HepG2 (cell line): ENCODE measurements around the gene KLHL30. TPM values are rescaled to one million over a fixed set of nuclear protein-coding genes. Genes with fewer than 3 reads are reported as not detected.

ENCODE experiments used
- BATF2 ChIP-seq: sonication (generic); formaldehyde crosslinking; IDR thresholded peaks from 2 replicates; pipeline ENCODE4 v1.8.0; 2022; ENCODE audit warnings: mild to moderate bottlenecking, missing genetic modification reagents, moderate library complexity
- DZIP1 ChIP-seq: sonication (generic); formaldehyde crosslinking; IDR thresholded peaks from 2 replicates; pipeline ENCODE4 v1.5.0; 2020; ENCODE audit warnings: mild to moderate bottlenecking, missing genetic modification reagents
- HNF4A ChIP-seq: sonication (generic); formaldehyde crosslinking; IDR thresholded peaks from 2 replicates; pipeline ENCODE4 v1.4.0; 2020; ENCODE audit warnings: missing genetic modification reagents
- PAX8 ChIP-seq: sonication (generic); formaldehyde crosslinking; IDR thresholded peaks from 2 replicates; pipeline ENCODE4 v1.8.0; 2022; ENCODE audit warnings: mild to moderate bottlenecking, missing genetic modification reagents, borderline replicate concordance
- PCBP1 ChIP-seq: fragments of 200-400 bp; formaldehyde crosslinking; IDR thresholded peaks from 2 replicates; pipeline ENCODE4 v1.6.1; 2017; ENCODE audit warnings: mild to moderate bottlenecking, low read depth, low read length, borderline replicate concordance
- RARA ChIP-seq: IDR thresholded peaks from 2 replicates; pipeline ENCODE4 v1.6.1; 2016; ENCODE audit warnings: missing genetic modification reagents, missing compliant biosample characterization
- RCOR2 ChIP-seq: IDR thresholded peaks from 2 replicates; pipeline ENCODE4 v1.6.1; 2016; ENCODE audit warnings: missing biosample characterization, missing genetic modification reagents
- RXRA ChIP-seq: sonication (generic); formaldehyde crosslinking; IDR thresholded peaks from 2 replicates; pipeline ENCODE4 v1.5.1; 2020; ENCODE audit warnings: missing genetic modification reagents
- TARDBP ChIP-seq: sonication (generic); formaldehyde crosslinking; IDR thresholded peaks from 2 replicates; pipeline ENCODE4 v1.8.0; 2022; ENCODE audit warnings: mild to moderate bottlenecking, missing genetic modification reagents
- ZBTB1 ChIP-seq: sonication (generic); formaldehyde crosslinking; IDR thresholded peaks from 2 replicates; pipeline ENCODE4 v1.4.0; 2020; ENCODE audit warnings: missing genetic modification reagents, borderline replicate concordance
- ZBTB38 ChIP-seq: sonication (generic); formaldehyde crosslinking; IDR thresholded peaks from 2 replicates; pipeline ENCODE4 v1.5.1; 2020; ENCODE audit warnings: mild to moderate bottlenecking, missing genetic modification reagents
- ZBTB44 ChIP-seq: sonication (generic); formaldehyde crosslinking; IDR thresholded peaks from 2 replicates; pipeline ENCODE4 v1.4.0; 2020; ENCODE audit warnings: missing genetic modification reagents
- ZNF160 ChIP-seq: sonication (generic); formaldehyde crosslinking; IDR thresholded peaks from 2 replicates; pipeline ENCODE4 v1.8.0; 2022; ENCODE audit warnings: mild to moderate bottlenecking, inconsistent platforms, missing genetic modification reagents
- ZNF329 ChIP-seq: sonication (generic); formaldehyde crosslinking; IDR thresholded peaks from 2 replicates; pipeline ENCODE4 v1.9.0; 2021; ENCODE audit warnings: low read depth, mild to moderate bottlenecking, missing genetic modification reagents
- ZNF44 ChIP-seq: sonication (generic); formaldehyde crosslinking; IDR thresholded peaks from 2 replicates; pipeline ENCODE4 v1.5.1; 2020; ENCODE audit warnings: mild to moderate bottlenecking, missing genetic modification reagents
- ZNF501 ChIP-seq: sonication (generic); formaldehyde crosslinking; IDR thresholded peaks from 2 replicates; pipeline ENCODE4 v1.5.1; 2020; ENCODE audit warnings: mild to moderate bottlenecking, moderate library complexity, missing genetic modification reagents
- ZNF572 ChIP-seq: sonication (generic); formaldehyde crosslinking; IDR thresholded peaks from 2 replicates; pipeline ENCODE4 v1.5.1; 2020; ENCODE audit warnings: mild to moderate bottlenecking, missing genetic modification reagents
- ZNF580 ChIP-seq: IDR thresholded peaks from 2 replicates; pipeline ENCODE4 v1.6.1; 2016; ENCODE audit warnings: low read depth, borderline replicate concordance
- ZNF598 ChIP-seq: sonication (generic); formaldehyde crosslinking; IDR thresholded peaks from 2 replicates; pipeline ENCODE4 v1.5.1; 2020; ENCODE audit warnings: mild to moderate bottlenecking, missing genetic modification reagents, borderline replicate concordance
- ZNF619 ChIP-seq: sonication (generic); formaldehyde crosslinking; IDR thresholded peaks from 2 replicates; pipeline ENCODE4 v1.4.0; 2020; ENCODE audit warnings: mild to moderate bottlenecking, missing genetic modification reagents
- ZNF704 ChIP-seq: sonication (generic); formaldehyde crosslinking; IDR thresholded peaks from 2 replicates; pipeline ENCODE4 v1.8.1; 2023; ENCODE audit warnings: mild to moderate bottlenecking, inconsistent platforms, moderate library complexity, missing genetic modification reagents, borderline replicate concordance
- ZNF776 ChIP-seq: sonication (generic); formaldehyde crosslinking; IDR thresholded peaks from 2 replicates; pipeline ENCODE4 v1.4.0; 2020; ENCODE audit warnings: mild to moderate bottlenecking, missing genetic modification reagents
- ZSCAN22 ChIP-seq: sonication (generic); formaldehyde crosslinking; IDR thresholded peaks from 2 replicates; pipeline ENCODE4 v1.4.0; 2020; ENCODE audit warnings: mild to moderate bottlenecking, missing genetic modification reagents
- polyA plus RNA-seq, 8 experiments: library from polyadenylated mRNA; depleted of rRNA in 3 of 8; stranded (reverse) in 7 of 8; unstranded in 1 of 8; fragments of >200 nt; fragmentation: Illumina TruSeq in 4 of 8; extraction: Trizol in 4 of 8; gene quantifications; 2 replicates each; pipeline versions ENCODE4 v1.2.1 to v1.2.3, GENCODE V29; 2011 to 2016; ENCODE audit warnings: low read depth in 4 of 8, missing spikeins in 1 of 8, mixed read lengths in 1 of 8; ENCODE audit not compliant: insufficient read depth in 1 of 8
- total RNA-seq, 5 experiments: library from RNA; depleted of rRNA; stranded (reverse); fragments of >200 nt; fragmentation: Illumina TruSeq; extraction: Trizol; gene quantifications; 2 replicates each; pipeline ENCODE4 v1.2.3, GENCODE V29; 2016; ENCODE audit warnings: low read depth in 1 of 5

KLHL30 gene
- total and polyA plus RNA-seq, 2 of the 13 experiments (the other 11 are each of a cell fraction or from before 2014, with no cell fraction given): 0.05 TPM; not detected in 1

- TF ChIP-seq TARDBP (CRISPR knock-in tag): no peak
- TF ChIP-seq ZNF572: peak; percentile 62; the same call in 1 of the 2 replicates
- TF ChIP-seq ZBTB1 (CRISPR knock-in tag): no peak
- 0 out of 2 replicates have a peak, but pooled peaks have one; percentile 36 for TF ChIP-seq ZNF501 (CRISPR knock-in tag)
- TF ChIP-seq ZNF160 (CRISPR knock-in tag): 0 out of 2 replicates have a peak, but pooled peaks have one; percentile 62
- no peak for TF ChIP-seq BATF2 (CRISPR knock-in tag)
- TF ChIP-seq ZBTB44 (CRISPR knock-in tag): no peak
- TF ChIP-seq ZNF329 (CRISPR knock-in tag): no peak
- peak; percentile 34; the same call in 1 of the 2 replicates for TF ChIP-seq ZNF776 (CRISPR knock-in tag)
- TF ChIP-seq RCOR2 (CRISPR knock-in tag): no peak
- TF ChIP-seq ZNF580 (CRISPR knock-in tag): 0 out of 2 replicates have a peak, but pooled peaks have one; percentile 16
- TF ChIP-seq ZNF704 (CRISPR knock-in tag): 0 out of 2 replicates have a peak, but pooled peaks have one; percentile 62
- TF ChIP-seq PCBP1: peak; percentile 91; the same call in 1 of the 2 replicates
- TF ChIP-seq HNF4A (CRISPR knock-in tag): no peak
- TF ChIP-seq ZNF619 (CRISPR knock-in tag): 0 out of 2 replicates have a peak, but pooled peaks have one; percentile 17
- no peak for TF ChIP-seq RXRA
- TF ChIP-seq RARA (CRISPR knock-in tag): no peak
- TF ChIP-seq ZNF598 (CRISPR knock-in tag): peak; percentile 56; the same call in 1 of the 2 replicates
- no peak for TF ChIP-seq ZNF44 (CRISPR knock-in tag)
- TF ChIP-seq DZIP1 (CRISPR knock-in tag): peak; percentile 16; the same call in 1 of the 2 replicates
- no peak for TF ChIP-seq ZSCAN22 (CRISPR knock-in tag)
- TF ChIP-seq ZBTB38: peak; percentile 97
- TF ChIP-seq PAX8 (CRISPR knock-in tag): no peak
Measured at GRCh38 chr2:238106698-238107524, 31.6 kb upstream of the KLHL30 start (continued).
